NCI-H82 (cell line): ENCODE results near the gene NCF4.

ENCODE experiments used
- DNase-seq: peaks from one replicate; lab custom pipeline; 2025; lab: John Stamatoyannopoulos, UW

NCF4 gene

GRCh38 chr22:36894266-36894665 is 33.5 kb downstream of the NCF4 start:
- no peak for DNase-seq

GRCh38 chr22:36897611-36898010 is 36.8 kb downstream of the NCF4 start:
- no peak for DNase-seq

GRCh38 chr22:36898690-36899089 is 37.9 kb downstream of the NCF4 start:
- DNase-seq, result no peak

GRCh38 chr22:36899498-36899897 is 38.7 kb downstream of the NCF4 start:
- no peak for DNase-seq

GRCh38 chr22:36900225-36900624 is 39.4 kb downstream of the NCF4 start:
- DNase-seq, result no peak

GRCh38 chr22:36900880-36901279 is 40.1 kb downstream of the NCF4 start:
- DNase-seq, result no peak

GRCh38 chr22:36901411-36902142 is 40.8 kb downstream of the NCF4 start:
- no peak for DNase-seq

GRCh38 chr22:36902143-36902926 is 41.5 kb downstream of the NCF4 start:
- DNase-seq, result no peak

- no peak for DNase-seq
Observed at GRCh38 chr22:36904260-36904880, 43.6 kb downstream of the NCF4 start.

- DNase-seq, result peak; percentile 76
Observed at GRCh38 chr22:36907253-36908195, 46.7 kb downstream of the NCF4 start.

- no peak for DNase-seq
Observed at GRCh38 chr22:36910461-36910860, 49.7 kb downstream of the NCF4 start.

GRCh38 chr22:36911887-36912661 is 51.3 kb downstream of the NCF4 start:
- no peak for DNase-seq

- no peak for DNase-seq
Observed at GRCh38 chr22:36912694-36913426, 52.1 kb downstream of the NCF4 start.

GRCh38 chr22:36913427-36914389 is 52.9 kb downstream of the NCF4 start, which contains the start of gene CSF2RB:
CSF2RB (plus strand) TSS chr22:36913628; CDS start chr22:36922208, 8,580 bp downstream.
- DNase-seq, result no peak

- no peak for DNase-seq
Observed at GRCh38 chr22:36914390-36914752, 53.6 kb downstream of the NCF4 start.

GRCh38 chr22:36916034-36916433 is 55.2 kb downstream of the NCF4 start:
- no peak for DNase-seq

- DNase-seq, result no peak
Observed at GRCh38 chr22:36918586-36919284, 57.9 kb downstream of the NCF4 start.

- DNase-seq, result no peak
Observed at GRCh38 chr22:36921309-36922104, 60.7 kb downstream of the NCF4 start.
